Stimulated activated CD4-positive, alpha-beta T cell treated with anti-CD3 and anti-CD28 coated beads, Interleukin-1b, Interleukin-23, amount 100 ng/mL, for 24 hours (primary cell): ENCODE measurements around the gene MICAL1.

Experiments used
- DNase-seq, 4 experiments: peaks; one replicate each; pipeline ENCODE4 v3.0.0-alpha.2; 2020; ENCODE audit warnings: low read depth in 4 of 4, low spot score in 1 of 4

The MICAL1 gene

DNA sequence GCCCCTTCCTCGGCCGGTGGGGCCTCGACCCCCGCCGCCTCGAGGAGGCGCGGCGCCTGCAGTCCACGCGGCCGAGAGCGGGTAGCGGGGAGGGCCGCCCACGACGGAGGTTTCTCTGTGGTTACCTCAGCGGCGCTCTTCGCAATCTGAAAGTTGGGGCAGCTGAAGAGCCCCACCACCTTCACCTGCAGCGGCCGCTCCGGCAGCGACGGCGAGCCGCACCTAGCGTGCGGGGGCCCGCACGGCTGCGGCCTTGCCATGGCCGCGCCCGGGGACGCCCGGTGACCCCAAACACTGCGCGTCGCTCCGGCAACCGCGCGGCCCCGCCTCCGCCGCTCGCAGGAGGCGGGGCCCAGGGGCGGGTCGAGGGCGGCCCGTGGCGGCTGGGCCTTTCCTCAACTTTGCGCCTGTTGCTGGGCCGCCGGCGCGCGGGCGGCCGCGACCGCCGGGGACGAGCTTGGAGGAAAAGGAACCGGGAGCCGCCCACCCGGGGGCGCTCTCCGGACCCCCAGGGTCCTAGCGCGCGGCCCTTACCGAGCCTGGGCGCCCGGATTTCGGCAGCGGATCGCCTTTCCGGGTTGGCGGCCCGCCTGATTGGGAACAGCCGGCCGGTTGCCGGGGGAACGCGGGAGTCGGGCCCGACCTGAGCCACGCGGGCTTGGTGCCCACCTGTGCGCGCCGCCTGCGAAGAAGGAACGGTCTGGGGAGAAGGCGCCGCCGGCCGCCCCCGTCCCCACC lies 15.1 kb downstream of the MICAL1 start, which contains the start of the genes PPIL6 and SMPD2:
PPIL6 (minus strand) TSS at position 298 of the 738 bp plus-strand sequence; CDS start at position 260, 38 bp downstream.
SMPD2 (plus strand) TSS at position 394 of the 738 bp plus-strand sequence. CDS start 398 bp downstream, outside the sequence.
- DNase-seq = peak; percentile 26 to 72 (median 56)

DNA sequence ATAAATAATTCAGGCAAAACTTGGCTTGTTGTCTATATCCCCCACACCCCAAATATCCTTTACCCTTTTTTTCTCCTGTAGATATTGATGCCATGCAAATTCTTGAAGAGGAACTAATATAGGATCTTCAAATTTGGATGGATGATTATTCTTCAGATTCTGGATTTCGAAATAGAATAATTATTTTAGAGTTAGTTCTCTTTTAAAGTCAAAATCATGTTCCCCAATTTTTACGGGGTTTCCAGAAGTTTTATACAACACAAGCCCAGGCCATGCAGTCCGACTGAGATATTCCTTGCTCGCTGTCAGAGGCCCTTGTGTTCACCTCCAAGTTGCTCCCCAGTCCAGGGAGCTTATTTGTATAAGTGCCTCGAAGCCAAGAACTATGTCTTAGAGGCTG lies 19.5 kb downstream of the MICAL1 start:
- no peak for DNase-seq

DNA sequence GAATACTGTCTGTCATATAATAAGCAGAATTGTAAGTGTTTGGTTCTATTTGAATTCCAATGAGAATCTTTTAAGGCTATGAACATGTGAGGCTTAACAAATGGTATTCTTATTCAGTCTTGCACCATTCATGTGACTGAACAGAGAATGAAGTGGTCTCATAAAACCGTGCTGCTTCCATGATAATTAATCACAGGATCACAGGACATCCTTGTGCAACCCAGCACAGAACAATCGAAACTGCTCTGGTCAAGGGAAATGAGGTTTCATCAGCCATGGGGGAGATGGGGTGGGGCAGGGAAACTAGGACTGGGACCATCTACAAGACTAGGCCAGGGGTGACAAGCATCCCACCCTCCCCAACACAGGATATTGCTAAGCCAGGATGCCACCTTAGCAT lies 21.1 kb downstream of the MICAL1 start:
- no peak for DNase-seq

DNA sequence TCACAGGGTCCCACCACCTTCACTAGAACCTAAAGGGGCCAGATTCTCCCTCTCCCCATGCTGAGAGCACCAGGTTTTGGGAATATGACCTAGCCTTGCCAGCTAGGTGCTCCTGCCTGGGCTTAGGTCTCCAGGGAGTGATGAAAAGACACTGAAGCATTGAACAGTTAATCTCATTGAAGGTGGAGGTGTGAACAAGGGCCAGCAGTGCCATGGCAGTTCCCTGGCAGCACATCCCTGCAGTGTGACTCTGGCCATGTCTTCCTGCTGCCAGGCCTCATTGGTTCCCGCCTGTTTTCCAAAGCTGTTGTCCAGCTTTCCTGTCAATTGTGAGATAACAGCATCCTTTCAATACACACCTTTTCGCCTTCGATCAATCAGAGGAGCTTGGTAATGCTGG lies 26.1 kb downstream of the MICAL1 start:
- DNase-seq = no peak

DNA sequence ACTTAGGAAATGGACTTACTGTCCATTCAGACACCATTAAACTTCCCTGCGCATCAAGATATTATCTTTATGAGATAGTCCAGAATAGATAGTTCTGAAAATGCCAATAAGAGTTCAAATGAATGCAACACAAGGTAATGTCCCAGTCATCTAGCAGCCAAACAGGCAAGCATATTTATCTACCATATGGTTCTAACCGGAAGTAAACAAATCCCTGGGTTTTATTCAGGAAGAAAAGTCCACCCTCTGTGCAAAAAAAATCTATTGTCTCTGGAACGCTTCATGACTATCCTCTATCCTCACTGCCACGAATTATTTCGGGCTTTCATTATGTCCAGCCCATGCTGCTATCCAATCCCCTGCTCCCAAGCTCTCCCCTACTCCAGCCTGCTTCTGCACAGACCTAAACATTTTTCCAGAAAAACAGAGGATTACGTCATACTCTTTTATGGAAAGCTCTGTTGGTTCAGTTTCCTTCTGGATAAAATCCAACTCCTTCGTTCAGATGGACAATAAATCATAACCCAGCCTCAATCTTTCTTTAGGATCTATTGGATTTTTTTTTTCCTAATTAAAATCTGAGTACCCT lies 26.6 kb downstream of the MICAL1 start:
- no peak for DNase-seq

DNA sequence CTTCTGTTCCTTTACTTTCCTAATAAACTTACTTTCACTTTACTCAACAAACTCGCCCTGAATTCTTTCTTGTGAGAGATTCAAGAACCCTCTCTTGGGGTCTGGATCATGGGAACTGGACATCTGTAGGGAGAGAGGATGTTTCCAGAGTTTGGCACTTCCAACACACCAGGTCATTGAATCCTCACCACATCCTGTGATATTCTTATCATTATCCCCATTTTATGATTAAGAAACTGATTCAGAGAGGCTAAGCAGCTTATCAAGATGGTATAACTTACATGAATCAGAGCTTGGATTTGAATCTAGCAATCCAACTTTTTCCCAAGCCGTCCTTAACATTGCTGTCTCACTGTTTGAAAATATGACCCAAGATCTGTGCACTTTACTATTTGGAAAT lies 30.6 kb downstream of the MICAL1 start:
- no peak for DNase-seq

DNA sequence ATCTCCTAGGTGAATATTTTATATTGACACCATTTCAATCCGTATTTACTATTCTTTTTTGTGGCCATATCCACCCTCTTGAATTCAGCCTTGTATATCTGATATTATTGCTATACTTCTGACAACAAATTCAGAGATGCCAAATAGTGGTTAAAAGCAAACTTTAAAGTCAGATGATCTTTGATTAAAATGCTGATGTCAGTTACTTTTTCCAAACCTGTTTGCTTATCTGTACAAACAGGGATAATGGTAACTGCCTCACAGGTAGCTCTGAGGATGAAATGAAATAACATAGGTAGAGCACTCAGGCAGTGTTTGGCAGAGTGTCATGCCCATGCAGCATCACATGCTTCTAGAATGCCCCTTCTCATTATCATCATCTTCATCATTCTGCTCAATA lies 34.4 kb downstream of the MICAL1 start:
- no peak for DNase-seq

DNA sequence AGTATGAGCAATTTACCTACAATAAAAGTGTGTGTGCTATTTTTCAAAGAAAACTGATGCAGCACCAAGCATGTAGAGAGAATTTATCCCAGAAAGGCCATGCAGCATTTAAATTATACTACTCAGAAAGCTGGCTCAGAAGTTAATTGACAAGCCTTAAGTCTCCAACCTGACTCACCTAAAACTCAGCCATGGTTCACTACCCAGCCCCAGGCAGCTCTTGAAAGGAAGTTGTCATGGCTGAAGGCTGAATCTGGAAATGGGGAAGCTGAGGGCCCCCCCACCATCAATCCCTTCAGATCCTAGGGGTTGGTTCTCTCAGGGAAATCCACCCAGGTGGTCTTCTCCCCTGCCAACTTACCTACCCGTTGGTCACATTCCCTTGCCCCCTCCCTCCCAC lies 34.8 kb downstream of the MICAL1 start:
- DNase-seq = no peak

DNA sequence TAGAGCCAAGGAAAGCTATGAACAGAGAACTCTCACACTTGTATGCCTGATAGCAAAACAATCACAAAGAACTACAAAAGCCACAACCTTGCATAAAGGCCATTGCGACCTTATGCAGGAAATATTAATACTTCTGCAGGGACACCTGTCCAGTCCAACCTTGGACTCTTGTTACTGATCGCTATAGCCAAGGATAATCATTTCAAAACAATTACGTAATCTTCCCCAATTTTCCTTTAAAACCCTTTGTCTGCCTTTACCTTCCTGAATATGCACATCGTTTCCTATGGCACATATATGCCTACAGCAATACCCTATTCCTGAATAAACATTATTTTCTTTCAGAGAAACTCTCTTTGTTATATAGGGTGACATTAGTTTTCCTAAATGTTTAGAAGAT lies 37.9 kb downstream of the MICAL1 start:
- DNase-seq = no peak

DNA sequence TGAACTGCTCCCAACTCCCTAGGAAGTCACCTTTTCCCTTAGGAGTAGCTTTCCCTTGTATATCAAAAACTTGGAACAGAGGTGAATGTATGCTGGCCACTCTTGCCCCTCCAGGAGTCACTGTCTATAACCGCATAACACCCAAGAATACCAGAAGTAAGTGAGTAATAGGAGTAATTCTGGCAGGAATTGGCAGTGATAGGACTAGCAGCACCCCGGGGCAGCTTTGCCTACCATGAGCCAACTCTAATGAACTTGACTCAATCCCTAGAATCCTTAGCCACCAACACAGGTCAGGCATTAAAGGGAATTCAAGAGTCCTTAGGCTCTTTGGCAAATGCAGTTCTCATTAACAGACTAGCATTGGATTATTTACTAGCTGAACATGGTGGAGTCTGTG lies 44.5 kb downstream of the MICAL1 start:
- no peak for DNase-seq

DNA sequence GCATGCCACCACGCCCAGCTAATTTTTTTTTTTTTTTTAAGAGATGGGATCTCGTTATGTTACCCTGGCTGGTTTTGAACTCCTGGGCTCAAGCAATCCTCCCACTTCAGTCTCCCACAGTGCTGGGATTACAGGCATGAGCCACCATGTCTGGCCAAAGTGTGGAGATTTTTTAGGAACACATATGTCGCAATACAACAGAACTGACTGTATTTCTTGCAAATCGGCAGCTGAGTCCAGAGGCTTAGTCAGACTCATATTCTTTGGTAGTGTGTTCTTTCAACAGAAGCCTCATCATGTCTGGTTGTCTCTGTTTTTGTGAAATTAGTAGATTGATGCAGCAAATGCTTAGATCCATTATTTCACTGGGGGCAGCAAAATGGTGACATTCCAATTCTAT lies 49.4 kb downstream of the MICAL1 start:
- no peak for DNase-seq

DNA sequence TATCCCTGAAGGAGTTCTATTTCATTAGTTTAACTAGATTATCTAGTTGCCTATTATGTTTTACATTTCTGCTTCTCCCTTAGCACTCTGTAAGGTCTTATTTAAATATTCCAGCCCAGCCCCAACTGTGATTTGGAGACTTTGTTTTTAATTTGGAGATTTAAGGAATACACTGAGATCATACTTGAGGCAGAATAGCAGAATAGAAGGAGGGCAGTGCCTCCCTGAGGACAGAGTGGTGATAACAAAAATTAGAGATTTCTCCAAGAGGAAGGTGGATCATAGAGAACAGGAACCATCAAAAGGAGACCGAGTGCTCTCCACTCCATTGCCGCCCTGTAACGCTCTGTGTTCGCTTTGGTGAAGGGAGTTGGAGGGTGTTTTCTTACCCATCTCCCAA lies 58.6 kb downstream of the MICAL1 start:
- no peak for DNase-seq

DNA sequence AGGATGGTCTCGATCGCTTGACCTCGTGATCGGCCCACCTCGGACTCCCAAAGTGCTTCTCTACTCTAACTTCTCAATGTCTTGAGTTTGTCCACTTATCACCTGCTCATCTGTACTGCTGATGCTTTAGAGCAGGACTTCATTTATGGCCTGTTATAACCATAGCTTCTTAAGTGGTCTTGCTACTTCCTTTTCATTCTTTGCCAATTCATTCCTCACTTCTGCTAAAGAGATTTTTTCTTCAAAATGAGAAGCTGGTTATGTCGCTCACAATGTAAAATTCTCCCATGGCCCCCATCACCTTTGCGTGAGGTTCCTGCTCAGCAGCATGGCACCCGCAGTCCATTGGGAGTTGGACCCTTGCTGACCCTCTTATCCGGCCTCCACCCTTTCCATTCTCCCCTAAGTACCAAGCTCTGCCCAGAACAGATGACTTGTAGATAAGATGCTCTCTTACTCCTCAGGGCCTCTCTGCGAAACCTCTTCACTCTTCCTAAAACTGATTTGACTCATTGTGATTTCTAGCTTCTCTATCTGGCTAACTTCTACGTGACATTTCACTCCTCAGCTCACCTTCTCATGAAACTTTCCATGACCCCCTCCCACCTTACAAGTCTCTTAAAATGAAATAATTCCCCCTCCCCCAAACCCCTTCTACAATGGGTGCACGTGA lies 59.4 kb downstream of the MICAL1 start:
- no peak for DNase-seq
